HUES64 (cell line): Measurements from ENCODE around the gene ITPR2.

Source experiments
- H3K27ac ChIP-seq: 2 replicates; pipeline ENCODE4 v1.7.0; 2013; ENCODE audit warnings: low read depth, low read length, inconsistent platforms
- H3K27me3 ChIP-seq: 2 replicates; pipeline ENCODE4 v1.6.1; 2013; ENCODE audit warnings: mild to moderate bottlenecking, low read length; ENCODE audit not compliant: insufficient read depth
- H3K36me3 ChIP-seq: 2 replicates; pipeline ENCODE4 v1.6.1; 2013; ENCODE audit warnings: mild to moderate bottlenecking, low read length; ENCODE audit not compliant: insufficient read depth
- H3K4me1 ChIP-seq: 2 replicates; pipeline ENCODE4 v1.6.1; 2013; ENCODE audit warnings: mild to moderate bottlenecking, low read length, moderate library complexity; ENCODE audit not compliant: insufficient read depth
- H3K4me3 ChIP-seq: 2 replicates; pipeline ENCODE4 v1.5.1; 2013; ENCODE audit warnings: mild to moderate bottlenecking, low read length, moderate library complexity
- H3K9ac ChIP-seq: 2 replicates; pipeline ENCODE4 v1.6.1; 2013; ENCODE audit warnings: mild to moderate bottlenecking, low read depth, low read length
- H3K9me3 ChIP-seq: 2 replicates; pipeline ENCODE4 v1.6.1; 2013; ENCODE audit warnings: low read depth, low read length; ENCODE audit not compliant: insufficient read depth
- WGBS: fragments of 150-250, 120-280 bp; methylation state at CpG from one replicate; pipeline ENCODE4 v1.1.7; 2013; ENCODE audit warnings: missing lambda C conversion rate; 5-methylcytosine and 5-hydroxymethylcytosine counted together

The ITPR2 gene

GRCh38 chr12:26725276-26725916, 107.6 kb downstream of the ITPR2 start:
- no peak overlapping the region for H3K9ac ChIP-seq
- no peak overlapping the region for H3K4me3 ChIP-seq
- 93% methylated on average over 2 of the region's 2 CpGs for WGBS
- H3K27ac ChIP-seq: no peak overlapping the region
- H3K9me3 ChIP-seq: no peaks in the 10 kb centered on the region
- H3K4me1 ChIP-seq: peaks cover 4% of the 10 kb centered on the region; the same call in 1 of the 2 replicates
- no peaks in the 10 kb centered on the region for H3K27me3 ChIP-seq
- 0 out of 2 replicates have a peak, but pooled peaks cover 5% of the 10 kb centered on the region for H3K36me3 ChIP-seq

- Histone ChIP-seq H3K4me3 (no peak overlapping the region), H3K27ac (no peak overlapping the region), H3K9me3 (no peaks in the 10 kb centered on the region), H3K27me3 (no peaks in the 10 kb centered on the region), H3K9ac (no peak overlapping the region), H3K4me1 (peaks cover 4% of the 10 kb centered on the region; the same call in 1 of the 2 replicates), H3K36me3 (0 out of 2 replicates have a peak, but pooled peaks cover 5% of the 10 kb centered on the region)
- 96% methylated on average over 4 of the region's 4 CpGs for WGBS
These were observed 108.7 kb downstream of the ITPR2 start for GRCh38 chr12:26724309-26724702.

GRCh38 chr12:26723379-26724308, 109.3 kb downstream of the ITPR2 start:
- WGBS: 90% methylated on average over 8 of the region's 8 CpGs
- Histone ChIP-seq H3K36me3 (0 out of 2 replicates have a peak, but pooled peaks cover 5% of the 10 kb centered on the region), H3K9ac (no peak overlapping the region), H3K4me3 (no peak overlapping the region), H3K27ac (no peak overlapping the region), H3K4me1 (peaks cover 4% of the 10 kb centered on the region; the same call in 1 of the 2 replicates), H3K9me3 (no peaks in the 10 kb centered on the region), H3K27me3 (no peaks in the 10 kb centered on the region)

- 92% methylated on average over 2 of the region's 2 CpGs for WGBS
- Histone ChIP-seq H3K9me3 (no peaks in the 10 kb centered on the region), H3K27ac (no peak overlapping the region), H3K9ac (no peak overlapping the region), H3K27me3 (no peaks in the 10 kb centered on the region), H3K36me3 (peaks cover 9% of the 10 kb centered on the region; the same call in 1 of the 2 replicates), H3K4me1 (peaks cover 4% of the 10 kb centered on the region; the same call in 1 of the 2 replicates), H3K4me3 (no peak overlapping the region)
These were observed 111.2 kb downstream of the ITPR2 start for GRCh38 chr12:26721800-26722199.

- Histone ChIP-seq H3K9ac (no peak overlapping the region), H3K36me3 (peaks cover 18% of the 10 kb centered on the region; the same call in 1 of the 2 replicates), H3K4me3 (no peak overlapping the region), H3K27ac (no peak overlapping the region), H3K27me3 (no peaks in the 10 kb centered on the region), H3K9me3 (no peaks in the 10 kb centered on the region), H3K4me1 (peaks cover 4% of the 10 kb centered on the region; the same call in 1 of the 2 replicates)
- WGBS: 83% methylated on average over 1 of the region's 1 CpG
These were observed 113.1 kb downstream of the ITPR2 start for GRCh38 chr12:26719852-26720251.

GRCh38 chr12:26717757-26718156, 115.2 kb downstream of the ITPR2 start:
- H3K27ac ChIP-seq: no peak overlapping the region
- WGBS: 94% methylated on average over 2 of the region's 2 CpGs
- H3K9me3 ChIP-seq: no peaks in the 10 kb centered on the region

GRCh38 chr12:26715232-26715631, 117.8 kb downstream of the ITPR2 start:
- H3K27ac ChIP-seq: no peak overlapping the region
- H3K9me3 ChIP-seq: no peaks in the 10 kb centered on the region
- no peak overlapping the region for H3K9ac ChIP-seq
- no peaks in the 10 kb centered on the region for H3K27me3 ChIP-seq
- 96% methylated on average over 5 of the region's 5 CpGs for WGBS
- H3K4me3 ChIP-seq: no peak overlapping the region
- H3K4me1 ChIP-seq: peaks cover 18% of the 10 kb centered on the region
- peaks cover 20% of the 10 kb centered on the region; the same call in 1 of the 2 replicates for H3K36me3 ChIP-seq

More at GRCh38 chr12:26717757-26718156, 115.2 kb downstream of the ITPR2 start:
- Histone ChIP-seq H3K4me1 (peaks cover 7% of the 10 kb centered on the region; the same call in 1 of the 2 replicates), H3K27me3 (no peaks in the 10 kb centered on the region), H3K36me3 (peaks cover 26% of the 10 kb centered on the region; the same call in 1 of the 2 replicates), H3K4me3 (no peak overlapping the region), H3K9ac (no peak overlapping the region)

- H3K9me3 ChIP-seq: no peaks in the 10 kb centered on the region
- WGBS: 98% methylated on average over 8 of the region's 8 CpGs
- H3K36me3 ChIP-seq: peaks cover 20% of the 10 kb centered on the region; the same call in 1 of the 2 replicates
- no peaks in the 10 kb centered on the region for H3K27me3 ChIP-seq
- no peak overlapping the region for H3K9ac ChIP-seq
- H3K4me1 ChIP-seq: peaks cover 18% of the 10 kb centered on the region
- H3K27ac ChIP-seq: no peak overlapping the region
- no peak overlapping the region for H3K4me3 ChIP-seq
These were observed 119.1 kb downstream of the ITPR2 start for GRCh38 chr12:26713885-26714383.

GRCh38 chr12:26712892-26713291, 120.1 kb downstream of the ITPR2 start:
- peaks cover 20% of the 10 kb centered on the region; the same call in 1 of the 2 replicates for H3K36me3 ChIP-seq

GRCh38 chr12:26711569-26711968, 121.4 kb downstream of the ITPR2 start:
- no peak overlapping the region for H3K27ac ChIP-seq
- H3K36me3 ChIP-seq: peaks cover 17% of the 10 kb centered on the region; the same call in 1 of the 2 replicates
- H3K9ac ChIP-seq: no peak overlapping the region
- H3K9me3 ChIP-seq: no peaks in the 10 kb centered on the region
- no peaks in the 10 kb centered on the region for H3K27me3 ChIP-seq
- peaks cover 18% of the 10 kb centered on the region for H3K4me1 ChIP-seq
- 88% methylated on average over 3 of the region's 3 CpGs for WGBS
- no peak overlapping the region for H3K4me3 ChIP-seq

More at GRCh38 chr12:26712892-26713291, 120.1 kb downstream of the ITPR2 start:
- Histone ChIP-seq H3K4me1 (peaks cover 18% of the 10 kb centered on the region), H3K9ac (no peak overlapping the region), H3K27ac (no peak overlapping the region), H3K27me3 (no peaks in the 10 kb centered on the region), H3K9me3 (no peaks in the 10 kb centered on the region), H3K4me3 (no peak overlapping the region)
- 49% methylated on average over 5 of the region's 5 CpGs for WGBS

- Histone ChIP-seq H3K4me1 (peaks cover 18% of the 10 kb centered on the region), H3K27ac (no peak overlapping the region), H3K9ac (no peak overlapping the region), H3K4me3 (no peak overlapping the region), H3K9me3 (no peaks in the 10 kb centered on the region), H3K36me3 (peaks cover 17% of the 10 kb centered on the region; the same call in 1 of the 2 replicates), H3K27me3 (no peaks in the 10 kb centered on the region)
- 92% methylated on average over 5 of the region's 5 CpGs for WGBS
These were observed 121.9 kb downstream of the ITPR2 start for GRCh38 chr12:26711072-26711471.
